Right ventricle myocardium inferior (tissue), 1 donor: ENCODE measurements around the gene PDE3A. TPM values are rescaled to one million over a fixed set of nuclear protein-coding genes. Genes with fewer than 3 reads are reported as not detected.
"Not testable (repeated sequence)": the region's sequence is repeated elsewhere in the genome, so short reads cannot be mapped to it uniquely, and the experiment has no call there.

Experiments
- ATAC-seq: fragments of 200-7000 bp; cut with Tn5 transposase; one replicate; pipeline ENCODE4 v1.9.1; 2020; ENCODE audit warnings: mild to moderate bottlenecking, moderate library complexity
- DNase-seq: peaks from one replicate; pipeline ENCODE4 v3.0.0; 2021; ENCODE audit errors: missing footprints
- intact Hi-C: fragments of 100-400 bp; cut with DNase I; formaldehyde crosslinking; loops from one replicate; pipeline ENCODE4 v1.11.0; 2022
- long read RNA-seq: library from polyadenylated mRNA; unstranded; transcript quantifications from one replicate; pipeline ENCODE4 v2.0.0, GENCODE V29; 2021
- total RNA-seq: library from RNA; stranded (reverse); fragmentation: NEBNext Ultra II Directional; extraction: Animal tissue kit (Norgen Biotek cat#: 25700); gene quantifications from one replicate; pipeline ENCODE4 v1.2.1, GENCODE V29; 2021
- donor health status: DM: no; HTN: yes; CAD: no; lungs with severe emphysema.

PDE3A gene
- 152 TPM for total RNA-seq
- long read RNA-seq, full-length matches to known transcripts, result 25 of 39 reads
- long read RNA-seq, partial matches to known transcripts, result 10 of 39 reads
- long read RNA-seq, other reads (novel, unspliced or antisense), result 4 of 39 reads

- DNase-seq, result peak; percentile 78
- ATAC-seq, result peak; percentile 63
- intact Hi-C loops, result loop anchor here (2.0 to 5.0 kb wide), 6 partner anchors 47 to 451 kb away; no protein-coding TSS in a partner anchor
Observed at GRCh38 chr12:20368114-20368650, at the start of gene PDE3A. TSS of gene PDE3A (plus strand) at chr12:20368537. CDS start at chr12:20369285, 748 bp downstream.

GRCh38 chr12:20319366-20319765 lies 49.0 kb upstream of the PDE3A start:
- peak; percentile 68 for ATAC-seq
- no peak for DNase-seq
- intact Hi-C loops, result loop anchor here (5.0 kb wide), 1 partner anchor 47 kb away; no protein-coding TSS in a partner anchor

GRCh38 chr12:20320552-20320951 lies 47.8 kb upstream of the PDE3A start:
- DNase-seq, result no peak
- intact Hi-C loops, result loop anchor here (2.0 kb wide), 1 partner anchor 48 kb away; the partner anchor contains the start of gene PDE3A
- peak; percentile 81 for ATAC-seq

- ATAC-seq, DNase-seq, intact Hi-C loops: not testable (repeated sequence)
Observed at GRCh38 chr12:20330826-20331505, 37.4 kb upstream of the PDE3A start.

GRCh38 chr12:20339060-20339459 lies 29.3 kb upstream of the PDE3A start:
- no peak for ATAC-seq
- intact Hi-C loops, result no loop called here
- DNase-seq, result no peak

DNA sequence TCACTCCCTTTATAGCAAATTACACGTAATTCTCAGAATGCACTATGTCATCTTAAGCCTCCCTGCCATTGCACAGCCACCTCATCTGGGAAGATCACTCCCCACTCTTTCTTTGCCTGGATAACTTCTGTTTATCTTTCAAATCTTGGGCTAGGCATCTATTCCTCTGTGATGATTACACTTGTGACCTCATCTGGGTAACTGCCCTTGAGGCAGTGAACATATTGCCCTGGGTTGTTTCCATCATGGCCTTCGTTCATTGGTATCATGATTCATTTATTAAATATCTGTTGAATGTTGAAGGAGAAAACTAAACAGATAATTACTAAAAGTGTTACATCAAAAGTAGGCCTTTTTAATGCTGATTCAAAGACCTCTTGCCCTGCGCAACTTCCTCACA lies 26.2 kb upstream of the PDE3A start:
- ATAC-seq (no peak), DNase-seq (no peak)
- intact Hi-C loops, result no loop called here

DNA sequence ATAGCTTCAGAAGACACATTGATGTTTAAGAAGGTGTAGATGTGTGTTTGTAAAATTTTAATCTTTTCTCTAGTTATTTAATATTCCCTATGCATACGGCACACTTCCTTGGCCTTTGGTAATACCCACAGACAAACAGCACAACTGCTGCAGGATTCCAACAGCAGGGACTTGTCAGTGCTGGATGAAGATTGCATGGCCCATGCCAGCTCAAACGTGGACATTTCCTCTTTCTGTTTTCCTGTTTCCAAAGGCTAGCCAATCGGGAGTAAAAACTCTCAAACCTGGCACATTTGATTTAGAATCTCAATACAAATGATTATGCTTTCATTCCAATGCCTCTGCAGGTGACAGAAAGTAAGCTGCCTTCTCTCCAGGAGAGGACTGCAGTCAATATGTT lies 22.5 kb upstream of the PDE3A start:
- intact Hi-C loops, result no loop called here
- ATAC-seq (no peak), DNase-seq (no peak)

DNA sequence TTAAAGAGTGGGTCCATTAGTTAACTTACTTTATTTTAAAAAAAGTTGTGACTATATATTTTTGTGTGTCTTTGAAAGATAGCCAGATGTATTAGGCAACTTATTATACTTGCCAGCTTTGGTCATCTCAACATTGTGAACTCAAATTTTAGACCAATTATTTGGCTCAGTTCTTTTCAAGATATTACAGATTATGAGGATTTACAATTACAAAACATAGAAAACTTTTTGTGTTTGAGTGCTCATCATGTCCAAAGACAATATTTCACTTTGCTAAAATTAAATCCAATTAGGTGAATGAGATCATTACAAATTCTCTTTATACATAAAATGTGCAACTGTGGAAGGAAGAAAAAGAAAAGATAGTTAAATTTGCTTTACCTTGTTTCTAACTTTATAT lies 18.3 kb upstream of the PDE3A start:
- ATAC-seq, result no peak
- intact Hi-C loops, result no loop called here
- no peak for DNase-seq

DNA sequence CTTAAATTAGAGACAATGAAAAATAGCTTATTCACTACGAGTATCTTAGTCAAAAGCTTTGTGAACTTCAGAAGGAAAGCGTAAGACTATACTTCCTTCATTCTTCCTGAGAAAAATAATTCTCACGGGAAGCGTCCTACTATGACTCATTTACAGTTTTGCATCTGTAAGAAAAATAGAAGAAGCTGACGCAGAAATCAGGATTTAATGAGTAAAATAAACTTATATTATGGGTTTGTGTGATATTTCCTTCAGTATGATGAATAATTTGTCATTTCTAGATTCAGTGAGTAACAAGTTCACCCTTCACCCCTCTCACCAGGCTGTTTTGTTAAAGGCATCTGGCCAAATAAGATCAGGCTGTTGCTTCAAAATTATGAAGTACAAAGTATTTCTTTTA lies 17.8 kb upstream of the PDE3A start:
- ATAC-seq (no peak), DNase-seq (no peak)
- intact Hi-C loops, result no loop called here

GRCh38 chr12:20351406-20351805 lies 16.9 kb upstream of the PDE3A start:
- ATAC-seq (no peak), DNase-seq (no peak)
- intact Hi-C loops, result no loop called here

DNA sequence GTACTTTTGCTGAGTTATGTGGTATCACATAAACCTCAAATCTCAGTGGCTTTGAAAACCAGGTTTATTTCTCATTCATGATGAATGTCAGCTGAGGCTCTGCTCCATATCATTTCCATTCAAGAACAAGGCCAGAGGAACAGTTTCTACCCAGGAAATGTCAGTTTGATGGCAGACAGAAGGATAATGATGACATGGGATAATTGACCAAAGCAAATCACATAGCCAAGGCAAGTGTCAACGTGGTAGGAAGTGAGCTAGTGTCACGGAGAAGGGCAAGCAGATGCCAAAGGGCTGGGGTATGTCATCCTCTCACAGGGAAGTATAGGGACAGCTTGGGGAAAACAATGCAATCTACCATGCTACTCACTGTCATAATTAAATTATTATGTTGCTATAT lies 12.3 kb upstream of the PDE3A start:
- ATAC-seq (no peak), DNase-seq (no peak)
- intact Hi-C loops, result no loop called here

- intact Hi-C loops, result no loop called here
- no peak for DNase-seq
- ATAC-seq, result peak; percentile 44
Observed at GRCh38 chr12:20360407-20360806, 7.9 kb upstream of the PDE3A start.

DNA sequence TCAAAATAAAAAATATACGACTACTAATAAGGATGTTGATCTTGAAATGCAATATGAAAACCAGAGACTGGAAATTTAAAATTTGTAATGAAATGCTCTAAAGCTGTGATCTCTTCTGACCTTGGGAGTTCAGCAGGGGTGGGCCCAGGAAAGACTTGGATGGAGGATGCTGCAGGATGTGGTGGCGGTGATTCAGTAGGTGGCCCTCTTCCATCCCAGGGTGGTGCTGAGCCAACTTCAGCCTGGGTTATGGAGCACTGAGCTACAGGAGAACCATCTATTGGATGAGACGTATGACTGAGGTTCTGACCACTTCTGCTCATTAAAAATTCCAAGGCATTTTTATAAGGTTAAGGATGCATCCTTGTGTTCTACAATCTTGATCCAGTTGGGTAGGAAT lies 6.9 kb upstream of the PDE3A start:
- DNase-seq, result no peak
- ATAC-seq, result no peak
- intact Hi-C loops, result no loop called here

- intact Hi-C loops, result loop anchor here (1.0 to 2.0 kb wide), 2 partner anchors 94 to 624 kb away; no protein-coding TSS in a partner anchor
- peak; percentile 65 for ATAC-seq
Observed at GRCh38 chr12:20364501-20364900, 3.8 kb upstream of the PDE3A start.

DNA sequence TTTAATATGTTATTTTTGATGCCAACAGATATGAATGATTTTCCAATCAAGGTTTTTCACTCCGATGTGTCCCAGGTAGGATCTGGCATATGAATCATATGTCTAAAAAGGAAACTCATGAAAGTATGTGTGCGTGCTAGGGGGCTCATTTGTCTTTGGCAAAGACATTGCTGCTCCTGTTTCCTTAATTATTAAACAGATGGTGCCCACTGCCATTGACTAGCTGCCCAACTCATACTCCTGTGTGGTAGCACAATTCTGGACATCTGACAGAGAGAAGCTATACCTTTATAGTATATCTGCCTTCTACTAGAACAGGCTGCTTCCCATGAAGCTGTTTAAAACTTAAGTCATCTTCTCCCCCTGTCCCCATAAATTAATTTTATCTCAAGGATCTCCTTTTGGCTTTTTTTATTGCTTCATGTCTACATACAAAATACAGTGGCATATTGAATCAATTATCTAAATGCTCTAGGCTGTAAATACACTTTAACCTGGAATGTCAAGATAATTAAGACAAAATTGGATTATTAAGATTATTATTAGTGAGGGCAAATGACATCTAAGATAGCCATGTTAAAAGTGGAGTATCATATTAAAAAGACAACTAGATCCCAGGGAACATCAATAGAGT lies 1.4 kb upstream of the PDE3A start:
- DNase-seq, result no peak
- ATAC-seq, result no peak
- intact Hi-C loops, result loop anchor here (5.0 kb wide), 4 partner anchors 75 to 450 kb away; no protein-coding TSS in a partner anchor

More at GRCh38 chr12:20364501-20364900, 3.8 kb upstream of the PDE3A start:
- no peak for DNase-seq

DNA sequence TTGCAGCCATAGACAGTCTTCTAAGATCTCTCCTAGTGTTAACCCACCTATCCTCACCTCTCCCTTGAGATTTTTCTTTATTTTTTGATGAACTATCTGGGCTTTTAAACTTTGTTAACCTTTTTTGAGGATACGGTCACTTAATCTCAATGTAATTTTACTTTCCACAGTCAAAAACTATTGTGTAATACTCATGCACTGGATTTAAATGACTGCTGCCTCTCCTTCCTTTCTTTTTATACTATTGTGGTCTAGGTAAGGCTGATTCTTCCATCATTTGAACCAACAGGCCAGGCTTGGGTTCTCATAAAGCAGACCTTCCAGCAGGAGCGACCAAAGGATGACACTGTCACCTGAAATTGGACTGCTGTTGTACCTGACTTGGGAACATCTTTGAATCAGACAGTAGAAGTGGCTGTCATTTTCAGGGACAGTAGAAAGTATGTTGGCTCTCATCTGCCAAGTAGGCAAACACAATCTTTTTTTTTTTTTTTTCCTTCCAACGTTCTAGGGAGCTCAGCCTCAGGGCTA lies 689 bp upstream of the PDE3A start:
- DNase-seq, result no peak
- intact Hi-C loops, result loop anchor here (2.0 to 5.0 kb wide), 6 partner anchors 47 to 450 kb away; no protein-coding TSS in a partner anchor
- no peak for ATAC-seq

- ATAC-seq (peak; percentile 41), DNase-seq (no peak)
- intact Hi-C loops, result loop anchor here (2.0 to 5.0 kb wide), 6 partner anchors 48 to 451 kb away; no protein-coding TSS in a partner anchor
Observed at GRCh38 chr12:20368651-20369304, 441 bp downstream of the PDE3A start.

- intact Hi-C loops, result loop anchor here (2.0 to 10.0 kb wide), 9 partner anchors 49 to 452 kb away; no protein-coding TSS in a partner anchor
- ATAC-seq (peak; percentile 86), DNase-seq (peak; percentile 89)
Observed at GRCh38 chr12:20369305-20370013, 1.1 kb downstream of the PDE3A start.
